GM12801 (cell line): ENCODE measurements around the gene RNF130.

Experiments
- TF ChIP-seq, protein P1 (sequence below): IDR thresholded peaks from one replicate; pipeline ENCODE4 v1.5.1; 2011; ENCODE audit warnings: control low read depth; ENCODE audit not compliant: insufficient read length; ENCODE audit errors: extremely low read depth

RNF130 gene

DNA sequence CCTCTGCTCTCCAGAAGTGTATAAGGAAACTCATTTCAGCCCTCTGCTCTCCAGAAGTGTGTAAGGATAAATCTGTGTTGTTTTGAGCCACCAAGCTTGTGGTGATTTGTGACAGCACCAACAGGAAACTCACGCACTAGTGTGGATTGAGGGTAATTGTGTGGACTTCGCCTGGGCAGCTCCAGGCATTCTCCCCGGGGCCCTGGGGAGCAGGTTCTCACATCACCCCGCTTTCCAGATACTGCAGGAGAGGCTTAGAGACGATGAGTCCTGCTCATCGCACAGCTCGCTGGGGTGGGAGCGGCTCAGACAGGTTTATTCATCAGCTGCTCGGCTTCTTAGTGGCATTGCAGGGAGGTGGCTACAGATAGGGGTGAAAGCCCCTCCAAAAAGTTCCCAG is 38.4 kb upstream of the RNF130 start:
- TF ChIP-seq, protein P1, sequence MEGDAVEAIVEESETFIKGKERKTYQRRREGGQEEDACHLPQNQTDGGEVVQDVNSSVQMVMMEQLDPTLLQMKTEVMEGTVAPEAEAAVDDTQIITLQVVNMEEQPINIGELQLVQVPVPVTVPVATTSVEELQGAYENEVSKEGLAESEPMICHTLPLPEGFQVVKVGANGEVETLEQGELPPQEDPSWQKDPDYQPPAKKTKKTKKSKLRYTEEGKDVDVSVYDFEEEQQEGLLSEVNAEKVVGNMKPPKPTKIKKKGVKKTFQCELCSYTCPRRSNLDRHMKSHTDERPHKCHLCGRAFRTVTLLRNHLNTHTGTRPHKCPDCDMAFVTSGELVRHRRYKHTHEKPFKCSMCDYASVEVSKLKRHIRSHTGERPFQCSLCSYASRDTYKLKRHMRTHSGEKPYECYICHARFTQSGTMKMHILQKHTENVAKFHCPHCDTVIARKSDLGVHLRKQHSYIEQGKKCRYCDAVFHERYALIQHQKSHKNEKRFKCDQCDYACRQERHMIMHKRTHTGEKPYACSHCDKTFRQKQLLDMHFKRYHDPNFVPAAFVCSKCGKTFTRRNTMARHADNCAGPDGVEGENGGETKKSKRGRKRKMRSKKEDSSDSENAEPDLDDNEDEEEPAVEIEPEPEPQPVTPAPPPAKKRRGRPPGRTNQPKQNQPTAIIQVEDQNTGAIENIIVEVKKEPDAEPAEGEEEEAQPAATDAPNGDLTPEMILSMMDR: no peak

DNA sequence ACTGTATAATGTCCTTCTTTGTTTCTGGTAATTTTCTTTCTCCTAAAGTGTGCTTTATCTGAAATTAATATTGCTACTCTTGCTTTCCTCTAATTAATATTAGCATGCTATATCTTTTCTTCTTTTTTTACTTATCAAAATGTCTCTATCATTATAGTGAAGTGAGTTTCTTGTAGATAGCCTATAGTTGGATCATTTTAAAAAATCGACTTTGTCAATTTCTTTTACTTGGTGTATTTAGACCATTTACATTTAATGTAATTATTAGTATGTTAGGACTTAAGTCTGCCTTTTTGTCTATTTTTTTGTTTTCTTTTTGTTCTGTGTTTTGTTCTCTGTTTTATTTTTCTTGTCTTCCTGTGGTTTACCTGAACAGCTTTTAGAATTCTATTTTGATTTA is 35.4 kb upstream of the RNF130 start:
- TF ChIP-seq, protein P1: no peak

DNA sequence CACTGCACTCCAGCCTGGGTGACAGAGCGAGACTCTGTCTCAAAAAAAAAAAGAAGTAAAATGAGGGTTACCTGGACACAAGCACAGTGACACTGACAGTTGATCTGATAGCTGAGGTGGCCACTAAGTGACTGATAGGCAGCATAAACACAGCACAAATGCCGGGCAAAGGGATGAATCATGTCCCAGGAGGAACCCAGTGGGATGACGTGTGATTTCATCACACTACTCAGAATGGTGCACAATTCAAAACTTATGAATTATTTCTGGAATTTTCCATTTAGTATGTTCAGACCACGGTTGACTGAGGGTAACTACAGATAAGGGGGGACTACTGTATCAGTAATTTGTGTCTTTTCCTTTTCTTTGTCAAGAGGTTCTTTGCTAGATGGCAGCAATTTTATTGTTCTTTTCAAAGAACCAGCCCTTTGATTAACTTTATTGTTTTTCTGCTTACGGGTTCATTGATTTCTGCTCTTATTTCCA is 34.3 kb upstream of the RNF130 start:
- TF ChIP-seq, protein P1: no peak

DNA sequence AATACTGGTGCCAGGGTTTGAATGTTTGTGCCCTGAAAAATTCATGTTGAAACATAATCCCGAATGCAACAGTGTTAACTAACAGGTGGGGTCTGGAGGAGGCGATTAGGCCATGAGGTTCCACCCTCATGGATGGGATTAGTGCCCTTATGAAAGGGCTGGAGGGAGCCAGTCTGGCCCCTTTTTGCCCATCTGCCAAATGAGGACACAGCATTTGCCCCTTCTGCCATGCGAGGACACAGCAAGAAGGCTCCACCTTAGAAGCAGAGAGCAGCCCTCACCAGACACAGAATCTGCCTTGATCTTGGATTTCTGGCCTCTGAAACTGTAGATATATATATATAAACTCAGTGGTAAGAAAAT is 32.6 kb upstream of the RNF130 start:
- TF ChIP-seq, protein P1: no peak

DNA sequence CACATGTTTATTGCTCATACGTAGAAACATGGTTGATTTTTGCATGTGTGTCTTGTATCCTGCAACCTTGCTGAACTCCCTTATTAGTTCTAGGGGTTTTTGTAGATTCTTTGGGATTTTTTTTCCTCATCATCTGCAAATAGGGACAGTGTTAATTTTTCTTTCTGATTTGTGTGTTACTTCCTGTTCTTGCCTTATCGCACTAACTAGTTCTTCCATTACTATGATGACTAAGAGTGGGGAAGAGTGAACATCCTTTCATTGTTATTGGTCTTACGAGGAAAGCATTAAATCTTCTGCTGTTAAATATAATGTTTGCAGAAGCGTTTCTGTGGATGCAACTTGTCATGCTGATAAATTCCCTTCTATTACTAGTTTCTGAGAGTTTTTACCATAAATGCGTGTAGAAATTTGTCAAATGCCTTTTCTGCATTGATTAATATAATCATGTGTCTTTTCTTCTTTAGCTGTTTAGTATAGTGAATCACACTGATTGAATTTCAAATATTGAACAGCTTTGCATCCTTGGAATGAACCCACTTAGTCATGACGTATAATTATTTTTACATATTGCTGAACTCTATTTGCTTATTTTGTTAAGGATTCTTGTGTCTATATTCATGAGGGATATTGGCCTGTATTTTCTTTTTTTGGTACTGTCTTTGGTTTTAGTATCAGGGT is 32.1 kb upstream of the RNF130 start:
- TF ChIP-seq, protein P1: no peak

DNA sequence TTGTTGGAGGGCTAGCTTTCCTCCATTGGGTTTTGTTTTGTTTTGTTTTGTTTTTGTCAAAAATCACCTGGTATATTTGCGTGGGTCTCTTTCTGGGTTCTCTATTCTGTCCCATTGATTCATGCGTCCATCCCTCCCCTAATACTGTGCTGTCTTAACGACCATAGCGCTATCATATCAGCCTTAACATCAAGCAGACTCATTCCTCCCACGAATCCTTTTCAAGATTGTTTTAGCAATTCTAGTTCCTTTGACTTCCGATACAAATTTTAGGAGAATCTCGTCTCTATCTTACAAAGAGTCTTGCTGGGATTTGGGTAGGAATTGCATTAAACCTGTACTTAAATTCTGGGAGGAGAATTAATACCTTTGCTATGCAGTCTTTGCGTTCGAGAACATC is 31.1 kb upstream of the RNF130 start:
- TF ChIP-seq, protein P1: no peak

DNA sequence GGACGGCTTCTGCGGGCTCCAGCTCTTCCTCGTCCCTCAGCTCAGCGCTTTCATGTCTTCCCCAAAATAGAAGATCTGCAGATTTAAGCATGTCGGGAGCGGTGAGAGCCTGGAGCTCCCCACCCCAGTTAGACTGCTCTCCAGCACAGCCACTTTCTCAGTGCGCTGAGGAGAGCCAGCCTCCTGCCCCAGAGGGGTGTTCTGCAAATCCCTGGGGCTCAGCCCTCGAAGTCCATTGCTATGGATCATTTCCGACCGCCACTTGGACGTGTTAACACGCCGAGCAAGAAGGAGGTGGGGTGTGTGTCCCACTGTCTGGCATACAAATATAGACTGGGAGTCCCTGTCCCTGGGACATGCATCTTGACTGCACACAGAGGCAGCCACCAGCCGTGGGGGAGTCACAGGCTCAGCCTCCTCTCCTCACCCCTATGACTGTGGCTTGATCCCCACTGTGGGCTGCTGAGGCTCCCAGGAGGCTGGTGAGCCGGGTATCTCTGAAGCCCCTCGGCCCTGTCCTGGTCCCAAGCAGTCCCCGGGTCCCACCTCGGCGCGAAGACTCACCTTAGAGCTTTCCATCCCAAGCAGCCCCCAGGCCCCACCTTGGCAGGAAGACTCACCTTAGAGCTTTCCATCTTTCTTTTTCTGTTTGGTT is 30.0 kb upstream of the RNF130 start:
- TF ChIP-seq, protein P1: no peak
